ENCODE measurements around the gene MAP1LC3B2.

The MAP1LC3B2 gene

GRCh38 chr12:116578051-116578450 is 18.9 kb downstream of the MAP1LC3B2 start:
- Histone ChIP-seq H3K27me3 (ENCODE audit: insufficient read depth, poor library complexity, severe bottlenecking) (no peaks in the 10 kb centered on the region), H3K4me3 (replicated peaks; ENCODE audit: insufficient read depth, low read length) (no peak overlapping the region), H3K27ac (replicated peaks) (no peak overlapping the region)
- DNase-seq (ENCODE audit: low read depth in 1 of 2, low spot score in 1 of 2), result no peak
- TF ChIP-seq GABPA (IDR thresholded peaks at IDR 0.05; ENCODE audit: low read depth) (no peak), POLR2AphosphoS5 (IDR thresholded peaks at IDR 0.05; ENCODE audit: low read depth) (no peak), SPI1 (IDR thresholded peaks at IDR 0.05; ENCODE audit: borderline replicate concordance, low read depth) (no peak), CTCF (IDR thresholded peaks at IDR 0.05; ENCODE audit: insufficient read depth, low read length) (no peak), REST (IDR thresholded peaks at IDR 0.05; ENCODE audit: insufficient replicate concordance, low read depth) (no peak)

- no peak overlapping the region for H3K4me3 ChIP-seq (replicated peaks; ENCODE audit: insufficient read depth, low read length)
- no peak for TF ChIP-seq SPI1 (IDR thresholded peaks at IDR 0.05; ENCODE audit: borderline replicate concordance, low read depth)
- TF ChIP-seq GABPA (IDR thresholded peaks at IDR 0.05; ENCODE audit: low read depth), result no peak
- no peak for DNase-seq (ENCODE audit: low read depth in 1 of 2, low spot score in 1 of 2)
- no peaks in the 10 kb centered on the region for H3K27me3 ChIP-seq (ENCODE audit: insufficient read depth, poor library complexity, severe bottlenecking)
- no peak overlapping the region for H3K27ac ChIP-seq (replicated peaks)
These were observed 23.4 kb downstream of the MAP1LC3B2 start for GRCh38 chr12:116582610-116583009.

GRCh38 chr12:116583129-116583694 is 24.0 kb downstream of the MAP1LC3B2 start:
- no peaks in the 10 kb centered on the region for H3K27me3 ChIP-seq (ENCODE audit: insufficient read depth, poor library complexity, severe bottlenecking)
- TF ChIP-seq POLR2AphosphoS5 (IDR thresholded peaks at IDR 0.05; ENCODE audit: low read depth), result no peak
- TF ChIP-seq CTCF (IDR thresholded peaks at IDR 0.05; ENCODE audit: insufficient read depth, low read length), result no peak
- no peak for TF ChIP-seq GABPA (IDR thresholded peaks at IDR 0.05; ENCODE audit: low read depth)
- TF ChIP-seq REST (IDR thresholded peaks at IDR 0.05; ENCODE audit: insufficient replicate concordance, low read depth), result no peak
- TF ChIP-seq SPI1 (IDR thresholded peaks at IDR 0.05; ENCODE audit: borderline replicate concordance, low read depth), result no peak
- DNase-seq (ENCODE audit: low read depth in 1 of 2, low spot score in 1 of 2), result no peak
- H3K27ac ChIP-seq (replicated peaks), result no peak overlapping the region
- H3K4me3 ChIP-seq (replicated peaks; ENCODE audit: insufficient read depth, low read length), result no peak overlapping the region

GRCh38 chr12:116587270-116587669 is 28.1 kb downstream of the MAP1LC3B2 start:
- no peak for TF ChIP-seq REST (IDR thresholded peaks at IDR 0.05; ENCODE audit: insufficient replicate concordance, low read depth)
- no peak overlapping the region for H3K27ac ChIP-seq (replicated peaks)
- no peak for DNase-seq (ENCODE audit: low read depth in 1 of 2, low spot score in 1 of 2)

More at GRCh38 chr12:116587270-116587669, 28.1 kb downstream of the MAP1LC3B2 start:
- Histone ChIP-seq H3K27me3 (ENCODE audit: insufficient read depth, poor library complexity, severe bottlenecking) (no peaks in the 10 kb centered on the region), H3K4me3 (replicated peaks; ENCODE audit: insufficient read depth, low read length) (no peak overlapping the region)
